C4-2B (cell line): ENCODE results near the gene KRT20.

Source experiments
- ZFX ChIP-seq: fragments of 450-650 bp; IDR thresholded peaks from 2 replicates; pipeline ENCODE4 v1.6.1; 2017
- TF ChIP-seq, protein P1 (sequence below): fragments of 450-650 bp; conservative IDR thresholded peaks from 2 replicates; pipeline ENCODE4 v1.5.1; 2017; ENCODE audit warnings: mild to moderate bottlenecking

- TF ChIP-seq, protein P1, sequence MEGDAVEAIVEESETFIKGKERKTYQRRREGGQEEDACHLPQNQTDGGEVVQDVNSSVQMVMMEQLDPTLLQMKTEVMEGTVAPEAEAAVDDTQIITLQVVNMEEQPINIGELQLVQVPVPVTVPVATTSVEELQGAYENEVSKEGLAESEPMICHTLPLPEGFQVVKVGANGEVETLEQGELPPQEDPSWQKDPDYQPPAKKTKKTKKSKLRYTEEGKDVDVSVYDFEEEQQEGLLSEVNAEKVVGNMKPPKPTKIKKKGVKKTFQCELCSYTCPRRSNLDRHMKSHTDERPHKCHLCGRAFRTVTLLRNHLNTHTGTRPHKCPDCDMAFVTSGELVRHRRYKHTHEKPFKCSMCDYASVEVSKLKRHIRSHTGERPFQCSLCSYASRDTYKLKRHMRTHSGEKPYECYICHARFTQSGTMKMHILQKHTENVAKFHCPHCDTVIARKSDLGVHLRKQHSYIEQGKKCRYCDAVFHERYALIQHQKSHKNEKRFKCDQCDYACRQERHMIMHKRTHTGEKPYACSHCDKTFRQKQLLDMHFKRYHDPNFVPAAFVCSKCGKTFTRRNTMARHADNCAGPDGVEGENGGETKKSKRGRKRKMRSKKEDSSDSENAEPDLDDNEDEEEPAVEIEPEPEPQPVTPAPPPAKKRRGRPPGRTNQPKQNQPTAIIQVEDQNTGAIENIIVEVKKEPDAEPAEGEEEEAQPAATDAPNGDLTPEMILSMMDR, result no peak
- TF ChIP-seq ZFX, result no peak
Measured at GRCh38 chr17:40839194-40839593, 45.8 kb downstream of the KRT20 start.
